MM.1S (cell line): Measurements from ENCODE around the gene KDELR1.
A peak's percentile ranks its signal among the peaks of the same experiment; 100 is the strongest.

ENCODE experiments used
- DNase-seq: peaks from one replicate; pipeline ENCODE4 v3.0.0-alpha.2; 2015
- H2AFZ ChIP-seq: fragments of 300-600 bp; sonication (generic); 2 replicates; pipeline ENCODE4 v1.6.0; 2016; ENCODE audit warnings: antibody characterized with exemption, low read length
- H3F3A ChIP-seq: fragments of 300-600 bp; sonication (generic); 2 replicates; pipeline ENCODE4 v1.6.1; 2016; ENCODE audit warnings: mild to moderate bottlenecking, antibody characterized with exemption, low read length, moderate library complexity, mixed read lengths; ENCODE audit not compliant: insufficient read depth
- H3K27ac ChIP-seq: fragments of 300-600 bp; sonication (generic); 2 replicates; pipeline ENCODE4 v1.5.1; 2016; ENCODE audit warnings: mild to moderate bottlenecking, low read length
- H3K27me3 ChIP-seq: fragments of 300-600 bp; sonication (generic); replicated peaks from 2 replicates; pipeline ENCODE4 v1.6.0; 2016; ENCODE audit warnings: low read length; ENCODE audit not compliant: insufficient read depth
- H3K36me3 ChIP-seq: fragments of 300-600 bp; sonication (generic); replicated peaks from 2 replicates; pipeline ENCODE4 v1.6.1; 2016; ENCODE audit warnings: mild to moderate bottlenecking, low read length, mixed read lengths; ENCODE audit not compliant: insufficient read depth
- H3K4me1 ChIP-seq: fragments of 300-600 bp; sonication (generic); 2 replicates; pipeline ENCODE4 v1.6.1; 2016; ENCODE audit warnings: low read length, mixed read lengths
- H3K4me2 ChIP-seq: fragments of 300-600 bp; sonication (generic); 2 replicates; pipeline ENCODE4 v1.6.0; 2016; ENCODE audit warnings: low read depth, low read length
- H3K4me3 ChIP-seq: fragments of 300-600 bp; sonication (generic); 2 replicates; pipeline ENCODE4 v1.5.1; 2016; ENCODE audit warnings: low read length, mixed read lengths
- H3K79me2 ChIP-seq: fragments of 300-600 bp; sonication (generic); 2 replicates; pipeline ENCODE4 v1.6.1; 2016; ENCODE audit warnings: mixed run types, low read length, mixed read lengths
- H3K9ac ChIP-seq: fragments of 300-600 bp; sonication (generic); 2 replicates; pipeline ENCODE4 v1.6.1; 2016; ENCODE audit warnings: low read length, mixed read lengths
- H3K9me2 ChIP-seq: fragments of 300-600 bp; sonication (generic); replicated peaks from 2 replicates; pipeline ENCODE4 v1.6.1; 2016; ENCODE audit warnings: mild to moderate bottlenecking, low read length, mixed read lengths; ENCODE audit not compliant: insufficient read depth
- H3K9me3 ChIP-seq: fragments of 300-600 bp; sonication (generic); replicated peaks from 2 replicates; pipeline ENCODE4 v1.6.1; 2016; ENCODE audit warnings: mild to moderate bottlenecking, low read length, mixed read lengths; ENCODE audit not compliant: insufficient read depth
- H4K20me1 ChIP-seq: fragments of 300-600 bp; sonication (generic); 2 replicates; pipeline ENCODE4 v1.6.1; 2016; ENCODE audit warnings: mild to moderate bottlenecking, low read length, moderate library complexity, mixed read lengths; ENCODE audit not compliant: insufficient read depth
- CTCF ChIP-seq: fragments of 300-600 bp; sonication (generic); IDR thresholded peaks from 2 replicates; pipeline ENCODE4 v1.5.1; 2016; ENCODE audit warnings: antibody characterized with exemption, low read length, mixed read lengths
- EZH2 ChIP-seq: fragments of 300-600 bp; sonication (generic); optimal IDR thresholded peaks from 2 replicates; pipeline ENCODE3; 2017; ENCODE audit warnings: low read depth, mild to moderate bottlenecking, antibody characterized with exemption, low read length, mixed read lengths
- EZH2phosphoT487 ChIP-seq: fragments of 300-600 bp; sonication (generic); IDR thresholded peaks from 2 replicates; pipeline ENCODE4 v1.6.1; 2018; ENCODE audit warnings: antibody characterized with exemption, low read length

Gene KDELR1

GRCh38 chr19:48390188-48391099, 907 bp downstream of the KDELR1 start:
- Histone ChIP-seq H3K9me2 (no peaks in the 10 kb centered on the region), H2AFZ (peak overlapping the region; percentile 31; the same call in 1 of the 2 replicates), H3K4me1 (peaks cover 31% of the 10 kb centered on the region), H3K4me2 (peak overlapping the region; percentile 70), H3K4me3 (peak overlapping the region; percentile 95), H3F3A (peaks cover 44% of the 10 kb centered on the region), H3K36me3 (peaks cover 7% of the 10 kb centered on the region; the same call in 1 of the 2 replicates), H3K27ac (peak overlapping the region; percentile 75), H3K9me3 (no peaks in the 10 kb centered on the region), H3K79me2 (peaks cover 48% of the 10 kb centered on the region), H3K27me3 (peaks cover 30% of the 10 kb centered on the region), H3K9ac (peak overlapping the region; percentile 99), H4K20me1 (no peaks in the 10 kb centered on the region)
- DNase-seq = peak; percentile 57
- no peak for TF ChIP-seq EZH2
- TF ChIP-seq CTCF = peak; percentile 48
- TF ChIP-seq EZH2phosphoT487 = no peak

GRCh38 chr19:48386981-48387380, 4.4 kb downstream of the KDELR1 start:
- Histone ChIP-seq H3K9me3 (no peaks in the 10 kb centered on the region), H3K9me2 (no peaks in the 10 kb centered on the region), H3K36me3 (peaks cover 13% of the 10 kb centered on the region; the same call in 1 of the 2 replicates), H3F3A (peaks cover 61% of the 10 kb centered on the region), H3K4me2 (no peak overlapping the region), H4K20me1 (no peaks in the 10 kb centered on the region), H3K4me1 (peaks cover 48% of the 10 kb centered on the region), H3K27me3 (no peaks in the 10 kb centered on the region), H3K27ac (peak overlapping the region; percentile 96; the same call in 1 of the 2 replicates), H2AFZ (no peak overlapping the region), H3K79me2 (peaks cover 76% of the 10 kb centered on the region), H3K4me3 (no peak overlapping the region), H3K9ac (no peak overlapping the region)
- DNase-seq = no peak
- TF ChIP-seq CTCF (no peak), EZH2 (no peak), EZH2phosphoT487 (no peak)

GRCh38 chr19:48385461-48386087, 5.8 kb downstream of the KDELR1 start:
- H3K4me3 ChIP-seq = peak overlapping the region; percentile 19; the same call in 1 of the 2 replicates
- H3F3A ChIP-seq = peaks cover 72% of the 10 kb centered on the region
- peaks cover 20% of the 10 kb centered on the region; the same call in 1 of the 2 replicates for H3K36me3 ChIP-seq
- no peaks in the 10 kb centered on the region for H4K20me1 ChIP-seq
- no peaks in the 10 kb centered on the region for H3K9me2 ChIP-seq
- H3K9ac ChIP-seq = peak overlapping the region; percentile 70
- H3K9me3 ChIP-seq = no peaks in the 10 kb centered on the region
- peak overlapping the region; percentile 70 for H3K4me2 ChIP-seq
- H2AFZ ChIP-seq = no peak overlapping the region
- TF ChIP-seq EZH2phosphoT487 (no peak), EZH2 (no peak), CTCF (no peak)
- DNase-seq = peak; percentile 95
- H3K79me2 ChIP-seq = peaks cover 73% of the 10 kb centered on the region
- peak overlapping the region; percentile 96 for H3K27ac ChIP-seq
- no peaks in the 10 kb centered on the region for H3K27me3 ChIP-seq
- peaks cover 59% of the 10 kb centered on the region for H3K4me1 ChIP-seq
